ENCODE data around the gene NCK2.
A peak's percentile ranks its signal among the peaks of the same experiment; 100 is the strongest.
"Not testable (repeated sequence)": the region's sequence is repeated elsewhere in the genome, so short reads cannot be mapped to it uniquely, and the experiment has no call there.

Gene NCK2

DNA sequence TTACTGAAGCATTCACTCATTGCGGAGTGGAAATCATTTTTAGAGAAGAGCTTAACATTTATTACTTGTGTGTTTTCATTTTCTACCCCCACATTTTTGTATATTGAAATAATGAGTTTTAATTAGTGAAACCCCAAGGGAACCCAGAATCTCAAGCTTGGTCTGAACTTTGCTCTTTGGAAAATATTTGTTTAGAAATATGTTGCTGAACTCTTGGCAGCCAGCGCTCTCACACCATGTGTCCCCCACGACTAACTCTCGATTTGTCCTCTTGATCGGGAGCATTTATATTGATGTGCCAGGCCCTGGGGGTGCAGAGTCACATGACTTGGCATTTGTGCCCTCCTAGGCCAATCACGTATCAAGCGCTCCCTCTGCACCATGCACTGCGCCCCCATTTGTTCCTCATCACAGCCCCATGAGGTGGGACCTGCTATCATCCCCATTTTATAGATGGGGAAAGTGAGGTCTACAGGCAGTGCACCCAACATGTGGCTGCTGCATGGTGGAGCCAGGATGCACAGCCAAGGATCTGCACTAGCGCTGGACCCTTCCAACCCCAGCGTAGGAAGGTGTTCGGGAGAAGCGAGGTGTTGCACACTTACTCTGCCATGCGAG lies 149.7 kb downstream of the NCK2 start:
- no peak for DNase-seq (ENCODE audit: low read depth)

DNA sequence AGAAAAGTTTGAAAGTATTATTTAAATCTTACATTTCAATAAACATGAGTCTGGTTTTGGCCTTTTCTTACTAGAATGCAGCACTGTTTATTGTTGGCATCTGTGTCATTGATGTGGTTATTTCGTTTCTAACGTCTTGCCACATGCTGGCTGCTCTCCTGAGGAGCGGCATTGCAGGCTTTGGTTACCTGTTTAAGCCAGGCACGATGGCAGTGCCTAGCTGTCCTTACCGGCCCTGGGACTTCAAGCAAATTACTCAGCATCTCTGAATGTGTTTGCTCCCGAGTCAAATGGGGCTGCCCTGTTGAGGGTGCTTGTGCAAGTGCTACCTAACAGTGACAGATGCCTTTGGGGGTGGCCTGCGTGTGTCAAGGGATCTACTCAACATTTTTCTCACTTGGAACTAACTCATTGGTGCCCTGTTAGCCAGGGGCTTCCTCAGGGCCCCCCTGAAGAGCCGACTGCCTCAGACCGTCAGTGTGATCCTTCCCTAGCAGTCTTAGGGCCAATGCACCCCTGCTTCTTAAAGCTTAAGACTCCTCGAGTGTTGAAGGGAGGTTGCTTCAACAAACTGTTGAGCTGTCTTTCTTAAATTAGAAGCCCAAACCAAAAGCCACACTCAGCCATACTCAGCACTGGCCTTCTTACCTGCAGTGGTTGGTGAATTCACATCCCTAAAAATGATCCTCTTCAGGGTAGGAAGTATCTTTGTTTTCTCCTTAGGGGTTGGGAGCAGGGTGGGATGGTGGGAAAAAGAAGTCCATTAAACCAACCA lies 151.5 kb downstream of the NCK2 start:
- DNase-seq (ENCODE audit: low read depth): no peak

DNA sequence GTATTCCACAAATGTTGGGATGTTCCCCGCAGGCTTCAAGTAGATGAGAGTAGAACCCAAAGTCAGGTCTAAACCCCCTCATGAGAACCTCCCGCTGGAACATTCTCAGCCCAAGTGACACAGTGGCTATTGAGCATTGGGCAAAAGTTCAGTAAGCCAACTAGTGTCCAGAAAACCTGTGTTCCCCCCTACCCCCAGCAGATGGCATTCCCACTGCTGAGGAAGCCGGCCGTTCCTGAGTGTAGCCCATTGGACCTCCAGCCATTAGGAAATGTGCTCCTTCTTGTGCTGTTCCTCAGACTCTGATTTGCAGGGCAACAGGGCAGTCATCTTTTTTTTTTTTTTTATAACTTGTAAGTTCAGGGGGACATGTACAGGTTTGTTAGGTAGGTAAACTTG lies 152.1 kb downstream of the NCK2 start:
- no peak for DNase-seq (ENCODE audit: low read depth)

DNA sequence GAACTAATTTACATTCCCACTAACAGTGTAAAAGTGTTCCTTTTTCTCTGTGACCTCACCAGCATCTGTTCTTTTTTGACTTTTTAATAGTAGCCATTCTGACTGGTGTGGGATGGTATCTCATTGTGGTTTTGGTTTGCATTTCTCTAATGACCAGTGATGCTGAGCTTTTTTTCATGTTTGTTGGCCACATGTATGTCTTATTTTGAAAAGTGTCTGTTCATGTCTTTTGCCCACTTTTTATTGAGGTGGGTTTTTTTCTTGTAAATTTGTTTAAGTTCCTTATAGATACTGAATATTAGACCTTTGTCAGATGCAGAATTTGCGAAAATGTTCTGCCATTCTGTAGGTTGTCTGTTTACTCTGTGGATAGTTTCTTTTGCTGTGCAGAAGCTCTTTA lies 153.0 kb downstream of the NCK2 start:
- DNase-seq (ENCODE audit: low read depth): not testable (repeated sequence)

DNA sequence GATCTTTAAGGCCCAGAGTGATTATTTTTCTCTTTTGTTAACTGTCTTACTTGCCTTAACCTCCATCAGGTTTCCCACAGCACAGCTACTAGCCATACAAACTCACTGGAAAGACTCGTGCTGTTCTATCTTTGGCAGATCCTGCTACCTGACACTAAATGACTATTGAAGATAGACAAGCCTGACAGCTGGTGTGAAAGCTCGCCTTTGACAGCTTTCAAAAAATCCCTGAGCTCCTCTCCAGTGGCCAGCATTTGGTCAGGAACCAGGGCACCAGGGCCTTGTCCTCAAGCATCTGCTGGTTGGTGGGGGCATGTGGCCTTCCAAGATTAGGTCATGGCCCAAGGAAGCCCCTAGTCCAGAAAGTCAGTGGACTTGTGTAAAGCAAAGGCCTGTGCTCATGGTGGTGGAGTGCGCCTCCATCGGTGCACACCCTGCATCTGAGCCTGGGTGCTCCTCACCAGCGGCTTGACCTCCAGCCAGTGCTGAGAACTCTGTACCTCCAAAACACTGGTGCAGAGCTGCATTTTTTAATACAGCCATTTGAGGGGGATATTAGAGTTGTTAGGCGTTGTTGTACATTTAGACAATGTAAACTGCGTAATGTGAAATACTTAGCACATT lies 158.5 kb downstream of the NCK2 start:
- no peak for DNase-seq (ENCODE audit: low read depth)

DNA sequence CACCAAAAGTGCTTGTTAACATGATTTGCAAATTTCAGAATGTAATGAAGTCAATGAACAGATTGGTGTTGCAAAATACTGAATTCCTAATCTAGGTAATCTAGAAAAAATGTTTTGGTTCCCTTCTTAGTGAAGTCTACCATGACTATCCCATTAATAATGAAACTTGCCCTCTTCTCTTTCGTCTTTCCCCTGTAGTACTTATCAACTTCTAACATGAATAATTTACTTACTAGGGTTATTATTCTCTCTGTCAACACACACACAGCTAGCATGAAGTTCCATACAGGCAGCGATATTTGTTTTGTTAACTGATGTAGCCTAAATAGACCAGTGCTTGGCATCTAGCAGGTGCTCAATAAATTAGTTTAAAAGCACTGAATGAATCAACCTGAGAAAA lies 160.2 kb downstream of the NCK2 start:
- no peak for DNase-seq (ENCODE audit: low read depth)

DNA sequence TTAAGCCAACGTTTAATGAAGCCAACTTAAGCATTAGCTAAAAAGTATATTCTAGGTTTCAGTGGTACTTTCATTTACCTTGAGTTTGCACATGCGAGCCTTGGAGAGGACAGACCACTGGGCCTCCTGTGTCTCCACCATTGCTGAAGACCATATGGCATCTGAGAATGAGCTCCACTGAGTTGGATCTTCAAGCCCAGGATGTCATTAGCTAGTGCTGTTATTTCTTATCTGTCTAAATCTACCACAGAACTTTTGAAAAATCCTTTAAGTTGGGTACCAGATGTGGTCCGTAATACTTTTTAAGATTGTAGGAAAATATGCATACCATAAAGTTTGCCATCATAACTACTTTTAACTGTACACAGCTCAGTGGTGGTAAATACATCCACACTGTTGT lies 161.8 kb downstream of the NCK2 start:
- no peak for DNase-seq (ENCODE audit: low read depth)

DNA sequence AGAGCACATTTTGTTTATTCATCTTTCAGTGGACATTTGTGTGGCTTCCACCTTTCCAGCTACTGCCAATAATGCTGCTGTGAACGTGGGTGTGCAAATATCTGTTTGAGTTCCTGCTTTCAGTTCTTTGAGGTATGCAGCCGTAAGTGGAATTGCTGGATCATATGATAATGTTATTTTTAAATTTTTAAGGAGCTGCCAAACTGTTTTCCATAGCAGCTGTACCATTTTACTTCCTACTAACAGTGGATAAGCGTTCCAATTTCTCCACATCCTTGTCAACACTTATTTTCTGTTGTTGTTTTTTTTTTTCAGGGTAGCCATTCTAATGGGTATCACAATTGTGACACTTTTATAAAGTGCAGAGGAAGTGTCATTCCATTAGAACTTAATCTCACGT lies 162.5 kb downstream of the NCK2 start:
- DNase-seq (ENCODE audit: low read depth): no peak

DNA sequence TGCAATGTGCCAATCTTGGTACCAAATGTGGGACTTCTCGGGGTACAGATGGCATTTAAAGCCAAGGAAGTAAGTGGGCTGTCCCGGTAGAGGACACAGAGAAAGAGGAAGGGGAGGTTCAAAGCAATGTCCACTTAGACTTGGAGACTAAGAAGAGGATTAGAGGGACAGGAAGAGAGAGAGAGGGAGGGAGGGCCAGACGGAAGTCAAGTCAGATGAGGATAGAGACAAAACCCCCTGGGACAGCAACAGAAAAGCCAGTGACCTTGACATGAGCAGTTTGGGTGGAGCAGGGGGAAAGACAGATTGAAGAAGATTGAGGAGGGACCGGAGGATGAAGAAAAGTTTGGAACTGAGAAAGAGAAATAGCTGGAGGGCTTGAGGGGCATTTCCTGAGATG lies 164.5 kb downstream of the NCK2 start:
- no peak for DNase-seq (ENCODE audit: low read depth)

DNA sequence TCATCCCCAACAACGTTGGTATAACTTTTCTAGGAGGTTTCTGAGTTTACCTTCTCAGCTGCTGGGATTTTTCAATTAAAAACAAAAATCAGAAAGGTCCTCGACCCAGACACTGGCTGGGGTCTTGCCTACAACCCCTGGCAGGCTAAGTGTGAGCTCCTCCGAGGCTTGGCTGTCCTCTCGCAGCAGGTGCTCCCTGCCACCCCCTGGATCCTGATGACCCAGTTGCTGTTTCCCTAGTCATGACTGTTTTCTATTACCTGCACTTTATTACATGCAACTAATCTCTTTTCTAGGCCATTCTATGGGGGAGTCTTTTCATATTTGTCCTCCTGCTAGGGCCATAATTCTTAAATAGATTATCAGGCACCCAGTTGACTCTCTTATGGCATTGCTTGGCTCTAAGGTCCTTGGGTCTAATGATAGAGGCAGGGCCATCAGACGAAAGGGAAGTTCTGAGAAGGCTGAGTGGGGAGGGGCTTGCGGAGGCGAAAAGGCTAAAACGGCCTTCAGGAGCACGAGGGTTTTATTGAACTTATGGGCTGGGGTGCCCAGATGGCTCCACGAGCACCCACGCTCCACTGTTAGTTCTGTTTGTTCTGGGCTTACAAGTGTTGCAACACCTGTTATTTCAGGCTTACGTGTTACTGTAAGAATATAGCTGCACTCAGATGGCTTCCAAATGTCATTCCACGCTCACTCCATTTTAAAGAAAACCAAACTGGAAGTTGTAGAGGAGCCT lies 166.0 kb downstream of the NCK2 start:
- DNase-seq (ENCODE audit: low read depth): no peak

DNA sequence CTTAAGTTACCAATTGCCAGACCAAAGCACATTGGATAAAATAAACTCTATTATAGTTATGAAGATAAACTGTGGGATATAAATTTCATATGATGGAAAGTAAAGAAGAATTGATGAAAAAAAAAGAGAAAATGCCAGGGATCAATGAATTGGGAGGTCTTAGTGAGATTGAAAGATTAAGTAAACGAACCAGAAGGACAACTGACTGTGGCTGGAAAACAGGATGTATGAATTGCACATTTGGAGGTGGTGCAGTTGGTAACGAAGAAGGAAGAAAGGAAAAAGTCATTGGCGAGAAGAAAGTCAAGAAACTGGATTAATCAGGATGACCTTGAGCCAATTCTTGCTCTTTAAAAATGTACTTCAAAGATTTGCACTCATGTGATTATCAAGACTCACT lies 166.7 kb downstream of the NCK2 start:
- no peak for DNase-seq (ENCODE audit: low read depth)

DNA sequence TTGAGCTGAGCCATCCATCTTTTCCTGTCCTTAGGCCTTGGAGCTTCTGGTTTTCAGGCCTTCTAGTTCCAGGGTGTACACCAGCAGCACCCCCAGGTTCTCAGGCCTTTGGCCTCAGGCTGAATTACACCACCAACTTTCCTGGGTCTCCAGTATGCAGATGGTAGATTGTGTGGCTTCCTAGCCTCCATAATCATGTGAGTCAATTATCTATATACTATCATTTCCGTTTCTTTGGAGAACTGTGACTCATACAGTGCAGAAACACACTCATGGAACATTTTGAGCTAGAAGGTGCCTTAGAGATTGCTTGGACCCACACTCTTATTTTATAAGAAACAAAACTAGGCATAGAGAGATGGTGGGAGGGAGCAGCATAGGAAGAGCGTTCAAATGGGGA lies 167.4 kb downstream of the NCK2 start:
- no peak for DNase-seq (ENCODE audit: low read depth)

DNA sequence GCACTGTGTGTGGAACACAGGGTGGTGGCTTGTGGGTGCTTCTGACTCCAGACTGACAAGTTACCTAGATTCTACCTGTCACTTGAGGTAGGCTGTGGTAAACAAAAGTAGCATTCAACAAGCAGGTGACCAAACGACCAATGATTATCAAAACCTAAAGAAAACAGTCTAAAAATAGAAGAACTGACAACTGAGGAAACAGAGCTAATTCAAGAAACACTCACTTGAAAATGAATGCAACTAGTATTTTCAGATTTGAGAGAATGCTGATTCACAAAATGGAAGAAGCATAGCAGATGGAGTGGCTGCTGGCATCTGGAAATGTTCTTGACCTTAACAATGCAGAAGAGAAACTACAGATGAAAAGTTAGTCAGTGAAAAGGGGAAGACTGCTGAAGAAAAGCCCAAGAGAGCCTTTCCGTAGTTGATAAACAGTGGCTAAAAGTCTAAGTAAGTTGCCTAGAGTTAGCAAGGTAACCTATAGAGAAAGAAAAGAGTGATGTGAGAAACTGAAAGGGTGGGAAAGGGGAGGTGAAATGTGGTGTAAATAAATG lies 170.4 kb downstream of the NCK2 start:
- no peak for DNase-seq (ENCODE audit: low read depth)

DNA sequence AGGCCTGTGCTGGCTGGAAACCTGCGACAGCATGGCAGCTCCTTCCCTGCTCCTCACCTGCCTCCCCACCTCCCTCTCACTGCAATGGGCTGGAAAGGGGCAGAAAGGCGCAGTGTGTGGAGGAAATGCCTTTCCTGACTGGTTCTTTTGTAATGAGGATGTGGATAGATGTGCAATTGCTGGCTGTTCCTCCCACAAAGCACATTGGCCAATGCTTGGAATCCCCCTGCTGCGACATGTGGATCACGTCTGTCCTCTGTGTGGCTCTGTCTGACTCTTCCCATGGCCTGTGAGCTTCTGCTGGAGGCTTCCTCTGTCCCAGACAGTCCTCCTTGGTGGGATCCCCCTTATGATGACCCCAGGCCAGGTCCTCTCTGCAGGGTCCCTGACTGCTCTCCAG lies 172.5 kb downstream of the NCK2 start:
- no peak for DNase-seq (ENCODE audit: low read depth)

DNA sequence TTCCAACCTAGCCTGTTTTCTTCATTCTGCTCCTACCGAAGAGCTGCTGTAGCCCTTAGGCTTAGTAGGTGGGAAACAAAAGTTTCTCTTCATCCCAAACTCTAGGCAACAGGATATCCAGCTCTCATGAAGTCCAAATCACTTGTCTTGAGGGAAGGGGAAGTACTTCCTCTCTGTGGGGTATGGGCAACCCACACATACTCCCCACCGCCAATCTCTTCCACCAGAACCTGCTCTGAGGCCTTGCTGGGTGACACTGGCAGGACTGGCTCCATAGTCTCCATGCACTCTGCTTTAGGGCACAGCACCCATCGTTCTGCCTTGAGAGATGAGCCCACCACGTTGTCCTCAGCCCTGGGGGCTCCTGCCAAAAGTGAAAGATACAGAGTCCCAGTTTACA lies 173.0 kb downstream of the NCK2 start:
- no peak for DNase-seq (ENCODE audit: low read depth)

DNA sequence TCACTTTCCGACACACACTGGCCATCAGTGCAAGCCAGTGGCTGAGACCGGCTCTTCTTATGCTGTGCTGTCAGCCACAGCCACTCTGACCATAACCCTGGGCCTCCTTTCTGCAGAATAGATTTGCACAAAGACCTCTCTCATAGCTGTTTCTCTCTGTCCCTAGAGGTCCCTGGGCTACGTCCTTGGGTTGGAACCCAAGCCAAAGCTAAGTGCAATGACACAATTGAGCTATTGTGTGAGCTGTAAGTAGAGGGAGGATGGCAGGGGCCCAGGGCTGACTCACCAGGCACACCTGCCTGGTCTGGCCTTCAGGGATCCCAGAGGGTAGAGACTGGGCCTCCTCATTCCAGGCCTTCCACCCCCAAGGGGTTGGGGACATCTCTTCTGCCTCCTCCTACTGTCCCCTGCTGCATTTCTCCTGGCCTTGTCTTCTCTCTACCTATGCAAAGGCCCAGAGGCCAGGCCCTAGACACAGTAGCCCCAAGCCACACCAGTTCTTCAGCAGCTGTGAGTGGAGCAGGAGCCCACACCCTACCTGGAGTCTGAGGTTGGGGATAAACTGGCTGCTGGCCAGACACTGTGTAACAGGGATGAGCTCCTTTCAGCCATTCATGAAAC lies 174.6 kb downstream of the NCK2 start:
- DNase-seq (ENCODE audit: low read depth): no peak

DNA sequence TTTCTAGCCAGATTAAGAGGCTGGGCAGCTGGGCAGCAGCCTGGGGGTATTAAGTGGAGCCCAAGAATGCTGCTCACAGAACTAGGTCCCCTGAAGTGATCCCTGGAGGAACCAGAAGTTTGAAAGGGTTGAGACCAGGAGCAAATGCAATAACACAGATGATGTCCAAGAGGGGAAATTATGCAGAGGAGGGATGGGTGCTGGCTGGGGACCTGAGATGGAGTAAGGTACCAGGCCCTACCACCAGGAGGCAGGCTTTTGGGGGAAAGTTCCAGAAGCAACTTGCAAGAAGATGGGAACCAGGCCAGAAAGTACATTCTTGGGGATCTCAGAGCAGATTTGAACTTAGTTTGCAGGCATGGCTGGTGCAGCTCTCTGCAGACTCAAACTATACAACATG lies 175.1 kb downstream of the NCK2 start:
- DNase-seq (ENCODE audit: low read depth): peak; percentile 27

DNA sequence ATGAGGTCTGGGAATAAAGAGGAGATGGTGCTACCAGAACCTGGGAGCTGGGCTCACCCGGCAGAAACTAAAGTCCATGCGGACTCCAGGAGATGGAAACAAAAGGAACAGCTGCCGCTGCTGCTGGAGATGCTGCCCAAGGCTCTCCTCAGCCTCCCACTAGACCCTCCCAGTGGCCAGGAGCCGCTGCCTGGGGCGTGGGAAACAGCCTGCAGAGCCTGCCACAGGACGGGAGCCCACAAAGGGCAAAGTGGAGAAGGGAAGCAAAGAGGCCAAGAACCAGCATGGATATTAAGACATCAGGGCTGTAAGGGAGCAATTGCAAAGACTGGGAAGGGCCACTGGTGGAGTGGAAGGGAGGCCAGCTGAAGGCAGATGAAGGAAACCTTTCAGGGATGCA lies 179.6 kb downstream of the NCK2 start:
- DNase-seq (ENCODE audit: low read depth): no peak

DNA sequence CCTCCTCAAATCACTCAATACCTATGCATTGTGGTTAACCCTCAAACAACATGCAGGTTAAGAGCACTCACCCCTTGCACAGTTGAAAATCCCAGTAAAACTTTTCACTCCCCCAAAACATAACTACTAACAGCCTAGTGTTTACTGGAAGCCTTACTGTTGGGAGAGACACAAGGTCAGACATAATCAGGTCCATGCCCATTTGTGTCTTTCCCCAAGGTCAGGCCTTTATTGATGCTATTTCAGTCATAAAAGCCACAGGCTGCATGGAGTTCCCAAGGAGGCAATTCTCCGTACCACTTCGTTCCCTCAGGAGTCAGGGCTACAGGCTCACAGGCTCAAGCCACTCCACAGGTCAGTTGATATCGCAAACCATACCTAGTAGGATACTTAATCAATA lies 180.2 kb downstream of the NCK2 start:
- DNase-seq (ENCODE audit: low read depth): no peak

DNA sequence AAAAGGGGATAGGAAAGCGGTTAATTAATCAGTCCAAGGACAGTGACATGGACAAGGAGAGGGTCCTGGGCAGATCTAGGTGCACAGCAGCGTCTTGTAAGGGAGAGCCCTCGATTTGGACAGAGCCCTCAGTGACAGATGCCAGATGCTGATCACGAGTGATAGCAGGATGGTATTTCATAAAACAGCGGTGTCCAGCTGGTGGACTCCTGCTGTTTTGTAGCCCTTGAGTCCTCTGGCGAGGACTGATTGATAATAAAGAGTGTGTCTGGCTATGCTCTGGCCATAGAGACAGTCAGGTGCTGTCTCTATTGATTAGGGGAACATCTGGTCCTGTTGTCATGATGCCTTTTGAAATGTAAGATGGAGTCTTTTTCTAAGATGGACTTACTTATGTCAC lies 180.7 kb downstream of the NCK2 start:
- DNase-seq (ENCODE audit: low read depth): no peak

DNA sequence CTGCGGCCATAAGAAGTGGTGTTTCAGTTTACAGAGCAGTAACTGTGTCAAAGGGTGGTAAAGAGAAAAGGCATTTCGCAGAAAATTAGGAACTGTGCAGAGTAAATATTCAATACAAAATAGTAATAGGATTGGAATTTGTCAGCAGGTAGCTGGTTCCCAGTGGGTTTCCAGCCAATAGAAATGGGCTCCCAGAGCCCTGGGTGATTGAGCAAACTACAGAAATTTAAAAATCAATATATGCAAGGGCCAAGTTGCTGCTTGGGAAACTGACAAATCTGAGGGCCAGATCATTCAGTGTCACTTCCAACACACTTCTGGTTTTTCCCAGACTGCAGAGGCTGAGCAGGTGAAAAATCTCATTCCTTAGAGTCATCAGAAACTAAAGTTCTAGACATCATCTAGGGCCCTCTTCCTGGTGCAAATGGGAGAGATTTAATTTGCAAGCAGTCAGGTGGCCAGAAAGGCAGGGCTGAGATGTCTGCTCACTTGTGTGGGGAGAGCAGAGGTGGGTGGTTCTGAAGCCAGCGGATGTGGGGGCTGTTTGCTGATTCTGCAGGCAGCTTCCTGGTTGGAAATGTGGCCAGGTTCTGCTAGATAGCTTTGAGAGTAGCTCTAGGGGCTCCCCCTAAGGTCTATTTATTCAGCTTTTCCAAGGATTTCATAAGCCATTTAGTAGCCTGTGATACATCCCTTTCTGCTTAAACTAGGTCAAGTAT lies 182.4 kb downstream of the NCK2 start:
- no peak for DNase-seq (ENCODE audit: low read depth)

DNA sequence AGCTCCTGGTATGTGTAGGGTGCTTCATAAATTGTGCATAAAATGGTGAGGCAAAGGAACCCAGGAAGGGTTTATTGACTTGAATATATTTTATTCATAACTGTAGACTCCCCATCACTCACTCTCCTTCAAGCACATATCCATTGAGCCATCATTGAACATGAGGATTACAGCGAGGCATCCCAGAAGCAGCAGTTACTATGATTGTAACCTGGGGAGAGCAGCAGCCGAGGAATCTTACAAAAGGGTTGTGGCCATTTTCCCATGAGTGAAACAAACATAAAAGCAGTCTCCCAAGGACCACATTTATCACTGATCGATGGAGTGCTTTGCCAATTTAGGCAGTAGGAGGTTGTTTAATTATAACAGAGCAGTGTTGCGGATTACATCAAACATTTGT lies 183.4 kb downstream of the NCK2 start:
- DNase-seq (ENCODE audit: low read depth): no peak
